Stimulated activated CD4-positive, alpha-beta T cell treated with anti-CD3 and anti-CD28 coated beads, TNF-alpha, amount 100 ng/mL, for 1 hour (primary cell): ENCODE measurements around the gene NUCB1.

ENCODE experiments used
- DNase-seq, 3 donors: peaks; one replicate each; pipeline ENCODE4 v3.0.0-alpha.2; 2020; ENCODE audit warnings: low read depth in 3 of 3, low spot score in 1 of 3

NUCB1 gene

GRCh38 chr19:48933382-48933932 is 33.3 kb downstream of the NUCB1 start, which contains the start of gene DHDH:
Gene DHDH (plus strand): TSS chr19:48933699. CDS start chr19:48933722, 23 bp downstream.
- DNase-seq: peak; percentile 60 to 66 (median 61)

GRCh38 chr19:48934837-48935236 is 34.7 kb downstream of the NUCB1 start:
- DNase-seq: no peak

GRCh38 chr19:48935864-48936263 is 35.8 kb downstream of the NUCB1 start:
- no peak for DNase-seq

DNA sequence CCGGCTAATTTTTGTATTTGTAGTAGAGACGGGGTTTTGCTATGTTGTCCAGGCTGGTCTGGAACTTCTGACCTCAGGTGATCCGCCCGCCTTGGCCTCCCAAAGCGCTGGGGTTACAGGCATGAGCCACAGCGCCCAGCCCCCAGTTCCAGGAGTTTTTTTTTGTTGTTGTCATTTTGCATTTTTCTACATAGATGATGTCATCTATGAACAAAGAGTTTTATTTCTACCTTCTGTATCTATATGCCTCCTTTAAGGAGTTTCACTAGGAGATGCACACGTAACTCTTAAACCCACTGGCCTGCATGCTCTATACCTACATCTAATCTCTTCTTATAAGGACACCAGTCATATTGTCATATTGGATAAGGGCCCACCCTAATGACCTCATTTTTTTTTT is 38.1 kb downstream of the NUCB1 start:
- no peak for DNase-seq

GRCh38 chr19:48940902-48941301 is 40.8 kb downstream of the NUCB1 start:
- no peak for DNase-seq

- DNase-seq: no peak
Measured at GRCh38 chr19:48943081-48943480, 43.0 kb downstream of the NUCB1 start.

DNA sequence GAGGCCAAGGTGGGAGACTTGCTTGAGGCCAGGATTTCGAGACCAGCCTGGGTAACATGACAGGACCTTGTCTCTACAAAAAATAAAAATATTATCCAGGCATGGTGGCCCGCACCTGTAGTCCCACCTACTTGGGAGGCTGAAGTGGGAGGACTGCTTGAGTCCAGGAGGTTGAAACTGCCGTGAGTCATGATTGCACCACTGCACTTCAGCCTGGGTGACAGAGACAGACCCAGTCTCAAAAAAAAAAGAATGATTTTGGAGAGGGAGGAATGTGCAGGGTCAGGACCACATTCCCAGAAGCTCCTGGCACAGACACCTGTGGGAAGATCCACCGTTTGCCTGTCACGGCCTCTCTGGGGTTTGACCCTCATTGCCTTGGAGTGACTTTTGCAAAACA is 45.3 kb downstream of the NUCB1 start:
- no peak for DNase-seq

- DNase-seq: no peak
Measured at GRCh38 chr19:48945817-48946216, 45.7 kb downstream of the NUCB1 start.

- no peak for DNase-seq
Measured at GRCh38 chr19:48946463-48947257, 46.5 kb downstream of the NUCB1 start.

- no peak for DNase-seq
Measured at GRCh38 chr19:48947258-48947542, 47.1 kb downstream of the NUCB1 start.

DNA sequence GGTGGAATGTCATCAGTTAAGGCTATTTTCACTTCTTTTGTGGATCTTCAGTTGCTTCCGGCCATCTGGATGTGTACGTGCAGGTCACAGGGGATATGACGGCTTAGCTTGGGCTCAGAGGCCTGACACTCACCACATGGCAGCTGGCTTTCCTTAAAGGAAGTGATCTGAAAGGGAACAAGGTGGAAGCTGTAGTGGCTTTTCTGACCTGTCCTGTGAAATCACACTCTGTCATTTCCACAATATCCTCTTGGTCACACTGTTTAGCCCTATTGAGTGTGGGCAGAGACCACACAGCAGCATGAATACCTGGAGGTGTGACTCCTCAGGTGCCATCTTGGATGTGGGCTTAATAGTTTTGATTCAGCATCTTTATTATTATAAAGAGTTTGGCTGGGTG is 50.0 kb downstream of the NUCB1 start:
- DNase-seq: no peak

DNA sequence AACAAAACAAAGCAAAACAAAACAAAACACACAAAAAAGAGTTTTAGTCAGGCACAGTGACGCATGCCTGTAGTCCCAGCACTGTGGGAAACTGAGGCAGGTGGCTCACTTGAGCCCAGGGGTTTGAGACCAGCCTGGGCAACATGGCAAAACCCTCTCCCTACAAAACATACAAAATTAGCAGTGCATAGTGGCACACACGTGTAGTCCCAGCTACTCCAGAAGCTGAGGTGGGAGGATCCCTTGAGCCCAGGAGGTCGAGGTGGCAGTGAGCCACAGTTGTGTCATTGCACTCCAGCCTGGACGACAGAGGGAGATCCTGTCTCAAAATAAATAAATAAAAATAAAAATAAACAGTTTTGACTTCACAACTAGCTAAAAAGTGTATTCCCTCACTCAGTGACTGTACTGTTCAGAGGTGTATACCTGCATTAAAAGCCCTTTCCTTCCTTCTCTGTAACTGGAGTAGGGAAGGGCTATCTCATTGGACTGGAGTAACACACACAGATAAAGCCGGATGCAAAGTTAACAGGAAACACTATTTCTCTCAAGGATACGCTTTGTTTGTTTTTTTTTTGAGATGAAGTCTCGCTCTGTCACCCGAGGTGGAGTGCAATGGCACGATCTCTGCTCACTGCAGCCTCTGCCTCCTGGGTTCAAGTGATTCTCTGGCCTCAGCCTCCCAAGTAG is 50.9 kb downstream of the NUCB1 start:
- DNase-seq: no peak

GRCh38 chr19:48953141-48953540 is 53.0 kb downstream of the NUCB1 start:
- no peak for DNase-seq

DNA sequence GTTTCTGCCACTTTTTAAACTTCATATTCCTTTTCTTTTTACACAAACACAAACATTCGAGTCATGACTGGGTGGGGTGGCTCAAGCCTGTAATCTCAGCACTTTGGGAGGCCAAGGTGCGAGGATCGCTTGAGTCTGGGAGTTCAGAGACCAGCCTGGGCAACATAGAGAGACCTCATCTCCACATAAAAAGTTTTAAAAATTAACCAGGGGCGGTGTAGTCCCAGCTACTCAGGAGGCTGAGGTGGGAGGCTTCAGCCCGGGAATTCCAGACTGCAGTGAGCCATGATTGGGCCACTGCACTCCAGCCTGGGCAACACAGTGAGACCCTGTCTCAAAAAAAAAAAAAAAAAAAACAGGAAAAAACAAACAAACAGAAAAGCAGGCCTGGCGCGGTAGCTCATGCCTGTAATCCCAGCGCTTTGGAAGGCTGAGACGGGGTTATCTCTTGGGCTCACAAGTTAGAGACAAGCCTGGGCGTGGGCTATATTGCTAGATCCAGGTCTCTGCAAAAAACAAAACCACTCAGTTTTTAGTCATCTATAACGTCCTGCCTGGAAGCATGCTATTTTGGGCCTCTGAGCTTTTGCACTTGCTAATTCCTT is 54.0 kb downstream of the NUCB1 start:
- no peak for DNase-seq

GRCh38 chr19:48954595-48955307 is 54.6 kb downstream of the NUCB1 start, which contains the start of gene BAX:
Gene BAX (plus strand): TSS chr19:48954875. CDS start chr19:48954929, 54 bp downstream.
- peak; percentile 48 to 90 (median 71) for DNase-seq

DNA sequence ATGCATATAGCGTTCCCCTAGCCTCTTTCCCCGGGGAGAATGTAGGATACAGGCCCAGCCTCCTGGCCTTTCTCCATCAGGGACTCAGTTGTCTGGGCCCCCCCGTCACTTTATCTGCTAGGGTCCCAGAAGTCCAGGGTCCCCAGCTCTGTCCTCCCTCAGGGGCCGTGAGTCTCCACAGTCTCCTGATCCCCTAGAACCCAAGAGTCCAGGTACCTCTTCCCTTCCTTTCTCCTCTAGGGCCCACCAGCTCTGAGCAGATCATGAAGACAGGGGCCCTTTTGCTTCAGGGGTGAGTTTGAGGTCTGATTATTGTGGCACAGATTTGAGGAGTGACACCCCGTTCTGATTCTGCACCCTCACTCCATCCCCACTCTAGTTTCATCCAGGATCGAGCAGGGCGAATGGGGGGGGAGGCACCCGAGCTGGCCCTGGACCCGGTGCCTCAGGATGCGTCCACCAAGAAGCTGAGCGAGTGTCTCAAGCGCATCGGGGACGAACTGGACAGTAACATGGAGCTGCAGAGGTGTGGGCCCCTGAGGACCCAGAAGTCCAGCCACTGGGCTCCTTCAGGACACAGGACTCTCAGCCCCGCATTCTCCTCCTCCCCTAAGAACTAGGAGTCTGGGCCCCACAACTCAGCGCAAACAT is 55.3 kb downstream of the NUCB1 start:
- DNase-seq: no peak

- no peak for DNase-seq
Measured at GRCh38 chr19:48958006-48958405, 57.9 kb downstream of the NUCB1 start.

DNA sequence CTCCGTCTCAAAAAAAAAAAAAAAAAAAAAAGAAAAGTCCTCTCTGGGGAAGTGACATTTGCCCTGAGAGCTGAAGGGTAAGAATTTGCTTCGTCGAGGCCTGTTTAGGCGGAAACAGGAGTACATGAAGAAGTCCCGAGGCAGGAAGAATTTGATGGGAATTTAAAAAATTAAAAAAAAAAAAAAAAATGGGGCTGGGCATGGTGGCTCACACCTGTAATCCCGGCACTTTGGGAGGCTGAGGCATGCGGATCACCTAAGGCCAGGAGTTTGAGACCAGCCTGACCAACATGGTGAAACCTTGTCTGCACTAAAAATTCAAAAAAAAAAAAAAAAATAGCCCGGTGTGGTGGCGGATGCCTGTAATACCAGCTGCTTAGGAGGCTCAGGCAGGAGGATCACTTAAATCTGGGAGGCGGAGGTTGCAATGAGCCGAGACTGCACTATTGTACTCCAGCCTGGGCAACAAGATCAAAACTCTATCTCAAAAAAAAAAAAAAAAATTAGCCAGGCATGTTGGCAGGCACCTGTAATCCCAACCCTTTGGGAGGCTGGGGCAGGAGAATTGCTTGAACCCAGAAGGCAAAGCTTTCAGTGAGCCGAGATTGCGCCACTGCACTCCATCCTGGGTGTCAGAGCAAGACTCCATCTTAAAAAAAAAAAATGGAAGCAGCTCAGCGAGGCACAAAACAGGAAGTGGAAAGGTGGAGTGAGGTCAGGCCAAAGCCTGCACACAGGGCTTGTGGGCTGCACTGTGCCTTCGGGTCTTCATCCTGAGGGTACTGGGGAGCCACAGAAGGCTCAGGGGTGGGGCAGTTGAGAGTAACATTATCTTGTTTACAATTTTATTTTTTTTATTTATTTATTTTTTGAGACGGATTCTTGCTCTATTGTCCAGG is 59.5 kb downstream of the NUCB1 start:
- DNase-seq: no peak

- DNase-seq: no peak
Measured at GRCh38 chr19:48961051-48961649, 61.0 kb downstream of the NUCB1 start.
